Fibroblast of gingiva (primary cell): ENCODE results near the gene MACF1.

Experiments
- DNase-seq: peaks from one replicate; pipeline ENCODE4 v3.0.0-alpha.2; 2011; ENCODE audit warnings: low read depth

MACF1 gene

GRCh38 chr1:39360731-39361130, 156.2 kb downstream of the MACF1 start:
- DNase-seq, result no peak

GRCh38 chr1:39361446-39361845, 157.0 kb downstream of the MACF1 start:
- DNase-seq, result no peak

GRCh38 chr1:39363267-39363666, 158.8 kb downstream of the MACF1 start:
- no peak for DNase-seq

- DNase-seq, result no peak
These were observed 163.6 kb downstream of the MACF1 start for GRCh38 chr1:39368045-39368444.

- DNase-seq, result no peak
These were observed 165.1 kb downstream of the MACF1 start for GRCh38 chr1:39369565-39369964.

GRCh38 chr1:39370602-39371001, 166.1 kb downstream of the MACF1 start:
- peak; percentile 13 for DNase-seq

GRCh38 chr1:39372105-39372504, 167.6 kb downstream of the MACF1 start:
- DNase-seq, result no peak

GRCh38 chr1:39376656-39377055, 172.2 kb downstream of the MACF1 start:
- DNase-seq, result no peak

- no peak for DNase-seq
These were observed 173.9 kb downstream of the MACF1 start for GRCh38 chr1:39378377-39378776.

- no peak for DNase-seq
These were observed 174.7 kb downstream of the MACF1 start for GRCh38 chr1:39379187-39379586.

GRCh38 chr1:39380036-39380435, 175.5 kb downstream of the MACF1 start:
- DNase-seq, result no peak

- DNase-seq, result no peak
These were observed 177.3 kb downstream of the MACF1 start for GRCh38 chr1:39381839-39382238.

- DNase-seq, result no peak
These were observed 179.8 kb downstream of the MACF1 start for GRCh38 chr1:39384305-39384704.

GRCh38 chr1:39385067-39385988, 180.8 kb downstream of the MACF1 start:
- DNase-seq, result no peak

- DNase-seq, result no peak
These were observed 182.5 kb downstream of the MACF1 start for GRCh38 chr1:39386997-39387396.

- DNase-seq, result peak; percentile 78
These were observed 183.0 kb downstream of the MACF1 start for GRCh38 chr1:39387452-39387851.

GRCh38 chr1:39391691-39392679, 187.5 kb downstream of the MACF1 start:
- peak; percentile 70 for DNase-seq

GRCh38 chr1:39392851-39393573, 188.5 kb downstream of the MACF1 start:
- DNase-seq, result no peak

GRCh38 chr1:39393645-39394044, 189.2 kb downstream of the MACF1 start:
- DNase-seq, result no peak

GRCh38 chr1:39394059-39394458, 189.6 kb downstream of the MACF1 start:
- no peak for DNase-seq

- DNase-seq, result no peak
These were observed 190.1 kb downstream of the MACF1 start for GRCh38 chr1:39394598-39394997.

- peak; percentile 20 for DNase-seq
These were observed 190.9 kb downstream of the MACF1 start for GRCh38 chr1:39395357-39395831.
